ENCODE data around the gene LTF.

DNA sequence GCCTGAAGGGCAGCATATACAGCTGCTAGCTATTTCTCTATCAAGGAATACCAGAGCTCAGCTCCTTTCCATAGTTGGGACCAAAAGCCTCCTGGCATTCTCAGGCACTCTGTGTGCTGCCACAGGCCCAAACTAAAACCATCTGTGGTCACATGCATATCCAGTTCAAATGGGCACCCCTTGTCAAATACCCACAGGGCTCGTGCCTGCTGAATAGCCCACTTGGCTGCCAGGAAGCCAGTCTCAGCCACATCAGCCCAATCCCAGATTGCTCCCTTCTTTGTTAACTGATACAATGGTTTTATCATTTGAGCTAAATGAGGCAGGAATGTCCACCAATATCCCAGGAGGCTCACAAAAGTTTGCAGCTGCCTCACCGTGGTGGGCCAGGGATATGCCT lies 43.8 kb downstream of the LTF start:
- TF ChIP-seq CTCF (IDR thresholded peaks at IDR 0.05 in 2 of 3, conservative IDR thresholded peaks at IDR 0.05 in 1 of 3; ENCODE audit: borderline replicate concordance in 1 of 3, insufficient read depth in 1 of 3, low read depth in 2 of 3, low read length in 2 of 3) (no peak), ZBTB33 (IDR thresholded peaks at IDR 0.05; ENCODE audit: extremely low read depth, insufficient replicate concordance, low read length) (no peak), POLR2A (IDR thresholded peaks at IDR 0.05; ENCODE audit: borderline replicate concordance, extremely low read depth, insufficient read depth, insufficient read length) (no peak), EZH2phosphoT487 (IDR thresholded peaks at IDR 0.05; ENCODE audit: borderline replicate concordance) (no peak), SIN3A (IDR thresholded peaks at IDR 0.05; ENCODE audit: low read depth) (no peak), ZFX (IDR thresholded peaks at IDR 0.05) (no peak), ATF3 (IDR thresholded peaks at IDR 0.05) (no peak), RAD21 (IDR thresholded peaks at IDR 0.05; ENCODE audit: low read depth) (no peak), JUND (IDR thresholded peaks at IDR 0.05) (no peak), ZNF274 (IDR thresholded peaks at IDR 0.05; ENCODE audit: low read depth, low read length) (no peak)
- TF ChIP-seq, protein P1, sequence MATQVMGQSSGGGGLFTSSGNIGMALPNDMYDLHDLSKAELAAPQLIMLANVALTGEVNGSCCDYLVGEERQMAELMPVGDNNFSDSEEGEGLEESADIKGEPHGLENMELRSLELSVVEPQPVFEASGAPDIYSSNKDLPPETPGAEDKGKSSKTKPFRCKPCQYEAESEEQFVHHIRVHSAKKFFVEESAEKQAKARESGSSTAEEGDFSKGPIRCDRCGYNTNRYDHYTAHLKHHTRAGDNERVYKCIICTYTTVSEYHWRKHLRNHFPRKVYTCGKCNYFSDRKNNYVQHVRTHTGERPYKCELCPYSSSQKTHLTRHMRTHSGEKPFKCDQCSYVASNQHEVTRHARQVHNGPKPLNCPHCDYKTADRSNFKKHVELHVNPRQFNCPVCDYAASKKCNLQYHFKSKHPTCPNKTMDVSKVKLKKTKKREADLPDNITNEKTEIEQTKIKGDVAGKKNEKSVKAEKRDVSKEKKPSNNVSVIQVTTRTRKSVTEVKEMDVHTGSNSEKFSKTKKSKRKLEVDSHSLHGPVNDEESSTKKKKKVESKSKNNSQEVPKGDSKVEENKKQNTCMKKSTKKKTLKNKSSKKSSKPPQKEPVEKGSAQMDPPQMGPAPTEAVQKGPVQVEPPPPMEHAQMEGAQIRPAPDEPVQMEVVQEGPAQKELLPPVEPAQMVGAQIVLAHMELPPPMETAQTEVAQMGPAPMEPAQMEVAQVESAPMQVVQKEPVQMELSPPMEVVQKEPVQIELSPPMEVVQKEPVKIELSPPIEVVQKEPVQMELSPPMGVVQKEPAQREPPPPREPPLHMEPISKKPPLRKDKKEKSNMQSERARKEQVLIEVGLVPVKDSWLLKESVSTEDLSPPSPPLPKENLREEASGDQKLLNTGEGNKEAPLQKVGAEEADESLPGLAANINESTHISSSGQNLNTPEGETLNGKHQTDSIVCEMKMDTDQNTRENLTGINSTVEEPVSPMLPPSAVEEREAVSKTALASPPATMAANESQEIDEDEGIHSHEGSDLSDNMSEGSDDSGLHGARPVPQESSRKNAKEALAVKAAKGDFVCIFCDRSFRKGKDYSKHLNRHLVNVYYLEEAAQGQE (IDR thresholded peaks at IDR 0.05; ENCODE audit: low read depth), result no peak
